HG02884 (cell line): ENCODE results near the gene SEC22B.
"Not testable (repeated sequence)": the region's sequence is repeated elsewhere in the genome, so short reads cannot be mapped to it uniquely, and the experiment has no call there.

Source experiments
- ATAC-seq: cut with Tn5 transposase; IDR thresholded peaks from one replicate; pipeline ENCODE4 v1.9.1; 2021; ENCODE audit warnings: mild to moderate bottlenecking, moderate library complexity; ENCODE audit not compliant: unreplicated experiment

The SEC22B gene

DNA sequence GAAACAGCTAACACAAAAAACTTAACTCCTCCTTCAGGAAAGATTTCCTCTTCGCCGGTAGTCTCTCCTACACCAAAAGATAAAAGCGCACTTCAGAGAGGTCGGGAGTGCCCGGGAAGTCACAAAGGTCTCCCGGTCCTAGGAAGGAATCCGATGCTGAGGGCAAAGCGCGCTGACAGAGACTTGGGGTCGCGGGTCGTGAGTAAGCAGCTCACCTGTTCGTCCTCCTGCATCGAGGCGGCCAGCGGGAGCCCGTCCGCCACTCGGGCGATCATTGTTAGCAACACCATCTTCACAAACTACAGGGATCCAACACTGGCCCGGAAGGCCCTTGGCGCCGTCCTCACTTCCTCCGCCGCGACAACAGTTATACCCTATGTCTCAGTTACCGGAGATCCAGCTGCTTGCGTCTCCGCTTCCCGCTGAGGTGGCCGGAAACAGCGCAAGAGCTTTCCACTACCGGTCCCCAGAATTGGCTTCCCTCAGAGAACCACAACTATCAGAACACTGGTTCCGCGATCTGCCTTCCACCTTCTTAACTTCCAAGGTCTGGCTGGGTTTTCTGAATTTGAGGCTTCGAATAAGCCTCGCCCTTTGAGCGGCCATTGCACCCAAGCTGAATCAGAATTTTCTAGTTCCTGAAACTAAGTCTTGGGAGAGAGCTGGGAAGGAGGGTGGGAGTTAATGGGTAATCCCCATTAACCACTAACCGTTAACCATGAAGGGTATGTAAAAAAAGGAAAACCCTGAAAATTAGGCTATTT lies at the start of gene SEC22B:
Gene SEC22B, minus strand, starts transcription at position 429 of the 764 bp plus-strand sequence. Its CDS starts 139 bp downstream, at position 290.
- ATAC-seq = peak; percentile 97

DNA sequence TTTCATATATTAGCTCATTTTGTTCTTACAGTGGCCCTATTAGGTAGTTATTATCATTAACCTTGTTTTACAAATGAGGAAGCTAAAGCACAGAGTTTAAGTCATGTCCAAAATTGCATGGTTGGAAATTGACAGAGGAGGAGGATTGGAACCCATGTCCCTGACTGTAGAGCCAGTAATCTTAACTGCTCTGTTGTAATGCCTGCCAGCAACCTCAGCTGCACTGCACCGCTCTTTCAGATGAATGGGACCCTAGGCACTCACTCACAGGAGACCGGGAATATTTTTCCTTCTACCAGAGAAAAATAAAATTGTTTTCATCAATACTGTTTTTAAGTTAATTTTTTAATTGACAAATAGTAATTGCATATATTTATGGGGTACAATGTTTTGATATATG lies 41.6 kb upstream of the SEC22B start:
- not testable (repeated sequence) for ATAC-seq

DNA sequence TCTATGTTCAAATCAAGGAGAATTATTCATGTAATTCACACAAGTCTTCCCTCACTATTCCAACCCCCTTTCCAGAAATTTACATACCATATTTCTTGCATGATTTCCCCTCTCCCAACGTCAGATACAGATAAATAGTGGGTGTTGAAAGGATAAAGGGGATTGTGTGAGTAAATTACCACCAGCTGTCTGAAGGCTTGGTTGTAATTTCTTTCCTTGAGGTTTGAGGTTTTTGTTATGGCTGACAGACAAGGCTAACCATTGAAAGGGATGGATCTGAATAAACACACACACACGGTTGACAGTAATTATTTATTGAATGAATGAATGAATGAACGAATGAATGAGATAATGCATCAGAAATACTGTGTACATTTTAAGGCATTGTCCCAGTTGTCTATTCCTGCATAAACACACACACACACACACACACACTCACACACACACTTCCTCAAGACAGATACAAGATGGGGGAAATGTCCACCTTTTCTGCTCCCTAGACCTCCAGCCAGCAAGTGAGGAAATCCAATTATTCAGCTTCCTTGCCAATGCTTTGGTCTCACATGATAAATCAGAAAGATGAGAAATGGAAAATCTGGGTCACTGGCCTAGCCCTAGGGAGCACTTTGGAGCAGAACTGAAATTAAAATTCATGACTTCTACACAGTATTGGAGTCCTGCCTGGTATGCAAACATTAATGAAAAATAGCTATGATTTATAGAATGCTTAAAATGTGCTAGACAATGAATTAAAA lies 41.0 kb upstream of the SEC22B start:
- ATAC-seq = not testable (repeated sequence)

DNA sequence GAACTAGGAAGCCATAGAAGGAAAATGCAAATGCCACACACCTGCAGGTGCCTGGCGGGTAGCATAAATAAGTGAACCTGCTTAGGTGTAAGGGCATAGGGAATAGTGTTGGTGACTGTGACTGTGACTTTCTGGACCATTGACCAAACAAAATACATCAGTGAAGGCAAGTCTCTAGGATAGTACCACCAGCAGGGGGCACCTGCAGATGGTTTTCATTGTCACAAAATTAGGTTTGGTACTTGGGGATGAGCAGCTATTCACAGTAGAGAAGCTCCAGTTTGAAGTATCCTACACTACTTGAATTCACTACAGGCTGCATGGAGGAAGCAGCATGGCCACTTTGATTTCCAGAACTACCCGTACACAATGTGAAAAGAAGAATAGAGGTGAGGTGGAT lies 37.3 kb upstream of the SEC22B start:
- ATAC-seq = not testable (repeated sequence)

DNA sequence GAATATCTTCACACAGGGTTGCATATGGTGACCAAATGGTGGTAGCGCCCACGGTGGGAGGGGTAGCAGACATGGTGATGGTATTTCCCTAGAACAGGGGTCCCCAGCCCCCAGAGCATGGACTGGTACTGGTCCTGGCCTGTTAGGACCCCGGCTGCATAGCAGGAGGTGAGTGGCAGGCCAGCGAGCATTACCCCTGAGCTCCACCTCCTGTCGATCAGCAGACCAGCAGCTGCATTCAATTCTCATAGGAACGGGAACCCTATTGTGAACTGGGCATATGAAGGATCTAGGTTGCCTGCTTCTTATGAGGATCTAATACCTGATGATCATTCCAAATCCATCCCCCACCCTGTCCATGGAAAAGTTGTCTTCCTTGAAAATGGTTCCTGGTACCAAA lies 34.4 kb upstream of the SEC22B start:
- ATAC-seq = not testable (repeated sequence)

DNA sequence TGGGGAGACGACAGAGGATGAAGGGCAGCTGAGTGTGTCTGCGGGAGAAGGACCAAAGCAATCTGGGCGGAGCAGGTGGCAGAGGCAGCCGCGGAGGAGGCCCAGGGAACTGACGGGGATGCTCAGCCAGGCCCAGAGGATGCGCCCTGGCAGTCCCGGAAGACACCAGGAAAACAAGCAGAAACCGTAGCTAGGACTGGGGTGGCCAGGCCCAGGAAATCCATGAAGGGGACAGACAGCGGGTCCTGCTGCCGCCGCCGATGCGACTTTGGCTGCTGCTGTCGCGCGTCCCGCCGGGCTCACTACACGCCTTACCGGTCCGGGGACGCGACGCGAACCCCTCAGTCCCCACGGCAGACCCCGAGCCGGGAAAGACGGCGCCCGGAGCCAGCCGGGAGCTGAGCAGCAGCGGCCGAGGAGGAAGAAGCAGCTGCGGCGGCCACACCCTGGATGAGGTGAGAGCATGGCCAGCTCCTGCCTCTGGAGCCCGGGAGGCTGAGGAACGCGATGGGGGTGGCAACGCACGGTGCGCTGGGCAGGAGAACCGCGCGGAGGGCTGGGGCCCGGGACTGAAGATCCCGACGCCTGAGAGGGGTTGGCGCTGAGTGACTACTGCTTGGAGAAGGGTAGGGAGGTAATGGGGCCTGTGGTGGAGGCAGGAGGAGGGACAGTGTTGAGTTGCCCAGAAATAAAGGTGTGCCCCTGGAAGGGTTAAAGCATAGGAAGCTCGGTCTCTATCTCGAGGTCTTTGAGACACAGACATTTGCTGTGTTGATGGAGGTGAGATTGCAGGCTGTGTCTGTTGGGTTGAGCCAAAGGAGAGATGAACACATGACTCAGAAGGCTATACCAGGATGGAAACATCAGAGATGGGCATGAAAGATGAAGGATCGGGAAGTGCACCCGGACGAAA lies 20.8 kb upstream of the SEC22B start:
- not testable (repeated sequence) for ATAC-seq

DNA sequence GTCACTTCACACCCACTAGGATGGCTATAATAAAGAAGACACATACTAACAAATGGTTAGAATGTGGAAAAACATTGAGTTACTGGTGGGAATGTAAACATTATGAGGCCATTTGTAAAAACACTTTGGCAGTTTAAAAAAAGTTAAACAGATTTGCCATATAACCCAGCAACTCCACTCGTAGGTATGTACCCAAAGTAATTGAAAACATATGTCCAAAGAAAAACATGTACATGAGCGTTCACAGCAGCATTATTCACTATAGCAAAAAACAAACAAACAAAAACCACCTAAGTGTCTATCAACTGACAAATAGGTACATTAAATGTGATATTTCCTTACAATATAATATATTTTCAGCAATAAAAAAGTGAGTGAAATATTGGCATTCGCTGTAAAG lies 12.3 kb upstream of the SEC22B start:
- ATAC-seq = not testable (repeated sequence)

DNA sequence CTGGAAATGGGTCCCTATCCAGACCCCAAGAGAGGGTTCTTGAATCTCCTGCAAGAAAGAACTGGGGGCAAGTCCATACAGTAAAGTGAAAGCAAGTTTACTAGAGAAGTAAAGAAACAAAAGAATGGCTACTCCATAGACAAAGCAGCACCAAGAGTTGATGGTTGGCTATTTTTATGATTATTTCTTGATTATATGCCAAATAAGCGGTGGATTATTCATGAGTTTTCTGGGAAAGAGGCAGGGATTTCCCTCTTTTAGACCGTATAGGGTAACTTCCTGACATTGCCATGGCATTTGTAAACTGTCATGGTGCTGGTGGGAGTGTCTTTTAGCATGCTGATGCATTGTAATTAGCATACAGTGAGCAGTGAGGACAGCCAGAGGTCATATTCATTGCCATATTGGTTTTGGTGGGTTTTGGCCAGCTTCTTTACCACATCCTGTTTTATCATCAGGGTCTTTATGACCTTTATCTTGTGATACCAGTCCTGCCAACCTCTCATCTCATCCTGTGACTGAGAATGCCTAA lies 5.9 kb upstream of the SEC22B start:
- not testable (repeated sequence) for ATAC-seq

DNA sequence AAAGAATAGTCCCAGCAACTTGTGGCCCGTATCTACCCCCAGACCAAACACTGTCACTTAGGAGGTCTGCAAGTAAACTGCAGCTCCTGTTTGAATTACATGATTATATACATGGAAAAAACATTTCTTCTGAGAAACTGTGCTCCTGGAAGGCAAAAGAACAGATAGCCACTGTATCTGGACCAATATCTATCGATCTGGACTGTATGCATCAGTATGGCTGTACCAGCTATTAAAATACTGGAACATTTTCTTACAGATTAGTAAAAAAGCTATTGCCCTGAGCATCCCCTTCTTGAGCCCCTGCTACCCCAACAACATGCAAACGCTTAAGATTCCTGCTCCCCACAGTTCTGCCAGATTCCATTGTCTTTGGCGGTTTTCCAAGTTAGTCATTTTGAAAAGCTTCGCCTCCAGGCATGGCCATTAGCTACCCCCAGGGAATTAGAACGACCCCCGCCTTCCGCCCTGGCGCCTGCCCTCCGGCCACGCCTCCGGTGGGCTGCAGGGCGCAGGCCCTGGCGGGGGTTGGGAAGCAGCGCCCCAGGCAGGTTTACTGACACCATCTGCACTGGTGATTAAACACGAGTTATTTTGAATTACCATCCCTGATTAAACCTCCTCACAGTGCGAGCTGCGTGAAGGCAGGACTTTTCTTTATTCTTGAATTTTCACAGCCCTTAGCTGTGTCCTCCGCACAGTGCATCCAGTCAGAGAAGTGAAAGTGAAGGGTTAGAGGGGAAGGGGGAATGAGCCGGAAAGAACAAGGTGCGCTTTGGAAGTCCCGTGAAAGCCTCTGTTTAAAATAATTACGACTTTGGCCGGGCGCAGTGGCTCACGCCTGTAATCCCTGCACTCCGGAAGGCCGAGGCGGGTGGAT lies 3.7 kb upstream of the SEC22B start:
- not testable (repeated sequence) for ATAC-seq

DNA sequence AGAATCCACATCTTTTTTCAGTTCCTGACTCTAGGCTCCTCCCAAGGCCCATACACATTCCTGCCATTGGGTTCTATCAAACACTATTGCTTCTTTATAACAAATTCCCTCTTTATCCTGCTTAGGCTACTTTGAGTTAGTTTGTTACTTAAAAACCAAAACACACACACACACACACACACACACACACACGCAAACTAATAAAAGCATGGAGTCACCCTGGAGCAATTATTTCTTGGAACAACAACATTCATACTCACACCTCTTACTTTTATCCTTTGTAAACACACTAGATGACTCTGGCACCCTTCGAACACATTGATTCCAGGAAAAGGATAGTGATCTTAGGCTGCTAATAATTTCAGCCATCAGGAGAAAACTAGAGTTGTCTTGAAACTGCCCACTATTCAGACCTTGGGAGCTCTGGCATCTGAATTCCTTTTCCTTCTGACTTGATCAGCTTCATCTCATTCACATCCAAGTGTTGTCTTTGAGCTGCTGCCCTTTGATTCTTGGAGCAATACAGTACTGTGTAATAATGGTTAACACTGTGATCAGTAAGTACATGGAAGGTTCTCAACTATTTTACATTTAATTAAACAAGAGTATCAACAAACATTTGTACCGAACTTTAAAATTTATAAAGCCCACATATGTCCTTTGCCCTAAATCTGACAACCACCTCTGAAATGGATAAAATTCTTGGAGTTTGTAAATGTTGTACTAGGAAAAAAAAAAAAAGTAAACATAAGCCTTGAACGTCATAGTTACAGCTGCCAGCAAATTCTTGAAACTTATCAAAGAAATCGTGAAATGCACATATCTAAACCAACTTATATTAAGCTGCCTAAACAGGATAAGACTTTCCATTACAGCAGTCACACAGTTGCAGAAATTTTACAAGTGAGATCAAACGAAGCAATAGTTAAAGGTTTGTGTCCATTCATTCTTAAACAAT lies 2.8 kb upstream of the SEC22B start:
- no peak for ATAC-seq

DNA sequence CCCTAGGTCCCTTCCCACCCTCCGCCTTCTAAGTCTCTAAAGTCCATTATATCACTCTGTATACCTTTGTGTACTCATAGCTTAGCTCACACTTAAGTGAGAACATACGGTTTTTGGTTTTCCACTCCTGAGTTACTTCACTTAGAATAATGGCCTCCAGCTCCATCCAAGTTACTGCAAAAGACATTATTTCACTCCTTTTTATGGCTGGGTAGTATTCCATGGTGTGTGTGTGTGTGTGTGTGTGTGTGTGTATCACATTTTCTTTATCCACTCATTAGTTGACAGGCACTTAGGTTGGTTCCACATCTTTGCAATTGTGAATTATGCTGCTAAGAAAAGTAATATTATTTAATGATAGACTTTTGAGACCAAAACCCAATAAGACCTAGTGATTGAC lies 1.7 kb upstream of the SEC22B start:
- not testable (repeated sequence) for ATAC-seq

DNA sequence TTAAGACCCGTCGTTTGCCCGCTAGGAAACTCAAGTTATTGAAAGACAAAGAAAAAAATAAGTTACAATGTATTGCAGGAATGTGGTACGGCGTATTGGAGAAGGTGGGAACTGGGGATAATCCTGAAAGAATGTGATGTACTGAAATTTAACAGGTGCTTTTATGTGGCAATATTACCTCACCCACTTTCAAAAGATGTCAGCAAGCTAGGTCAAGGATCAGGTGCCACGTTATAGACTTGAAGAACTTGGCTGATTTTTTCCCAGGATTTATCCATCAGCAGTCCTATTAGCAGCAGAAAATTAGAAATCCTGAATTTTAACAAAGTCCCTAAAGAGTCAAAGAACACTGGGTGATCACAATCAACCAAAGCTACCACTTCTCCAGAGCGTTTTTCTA lies 632 bp downstream of the SEC22B start:
- ATAC-seq = not testable (repeated sequence)

DNA sequence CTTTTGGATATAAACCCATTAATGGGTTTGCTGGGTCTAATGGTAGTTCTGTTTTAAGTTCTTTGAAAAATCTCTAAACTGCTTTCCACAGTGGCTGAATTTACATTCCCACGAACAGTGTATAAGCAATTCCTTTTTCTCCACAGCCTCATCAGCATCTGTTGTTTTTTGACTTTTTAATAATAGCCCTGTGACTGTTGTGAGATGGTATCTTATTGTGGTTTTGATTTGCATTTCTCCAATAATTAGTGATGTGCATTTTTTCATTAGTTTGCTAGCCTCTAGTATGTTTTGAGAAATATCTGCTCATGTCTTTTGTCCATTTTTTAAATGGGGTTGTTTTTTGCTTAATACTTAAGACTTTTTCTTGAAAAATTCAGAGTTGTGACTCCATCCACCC lies 11.6 kb downstream of the SEC22B start:
- not testable (repeated sequence) for ATAC-seq

DNA sequence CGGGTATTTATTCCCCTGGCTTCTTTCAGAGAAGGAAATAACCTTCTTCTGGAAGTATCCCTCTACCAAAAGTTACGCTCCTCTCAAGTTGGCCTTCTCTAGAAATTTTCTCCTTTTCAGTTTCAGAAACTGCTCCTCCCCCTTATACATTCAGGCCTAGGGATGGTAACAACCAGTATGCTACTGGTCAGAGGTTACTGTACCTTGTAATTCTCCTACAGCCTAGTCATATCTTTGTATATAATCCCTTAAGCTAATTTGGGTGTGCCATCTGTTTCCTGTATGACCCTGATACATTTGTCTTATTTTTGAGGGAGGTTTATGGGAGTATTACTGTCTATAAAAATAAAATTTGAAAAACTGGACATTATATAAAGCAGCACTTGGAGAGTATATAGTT lies 14.3 kb downstream of the SEC22B start:
- ATAC-seq = not testable (repeated sequence)

DNA sequence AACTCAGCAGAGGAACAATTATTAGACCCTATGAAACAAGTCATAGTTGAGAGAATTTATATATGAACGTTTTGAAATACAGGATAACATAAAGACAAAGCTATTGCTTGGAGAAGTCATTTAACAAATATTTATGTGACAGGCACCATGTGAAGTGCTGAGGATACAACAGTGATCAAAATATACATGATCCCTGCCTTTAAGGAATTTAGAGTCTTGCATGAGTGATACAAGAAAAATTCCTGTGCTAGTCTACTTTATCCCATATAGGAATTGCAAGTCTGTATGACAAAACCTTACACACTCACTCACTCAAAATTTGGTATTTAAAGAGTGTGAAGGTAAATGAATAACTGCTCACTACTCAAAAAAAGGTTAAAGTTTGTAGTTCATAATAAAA lies 17.8 kb downstream of the SEC22B start:
- ATAC-seq = not testable (repeated sequence)

DNA sequence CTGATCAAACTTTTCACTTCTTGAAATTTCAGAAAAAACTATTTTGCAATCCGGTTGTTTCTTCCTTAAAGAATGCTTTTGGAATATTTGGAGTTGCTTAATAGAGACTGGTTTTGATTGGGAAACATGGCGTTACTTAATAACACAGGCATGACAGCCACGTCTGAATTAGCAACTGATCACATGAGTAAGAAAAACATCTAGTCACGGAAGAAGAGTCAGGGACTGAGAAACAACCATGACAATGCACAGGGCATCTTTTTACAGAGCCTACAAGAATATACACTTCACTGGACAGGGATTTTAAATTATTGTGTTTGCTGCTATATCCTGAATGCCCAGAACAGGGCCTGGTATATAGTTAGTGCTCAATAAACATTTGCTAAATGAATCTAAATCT lies 18.2 kb downstream of the SEC22B start:
- not testable (repeated sequence) for ATAC-seq

DNA sequence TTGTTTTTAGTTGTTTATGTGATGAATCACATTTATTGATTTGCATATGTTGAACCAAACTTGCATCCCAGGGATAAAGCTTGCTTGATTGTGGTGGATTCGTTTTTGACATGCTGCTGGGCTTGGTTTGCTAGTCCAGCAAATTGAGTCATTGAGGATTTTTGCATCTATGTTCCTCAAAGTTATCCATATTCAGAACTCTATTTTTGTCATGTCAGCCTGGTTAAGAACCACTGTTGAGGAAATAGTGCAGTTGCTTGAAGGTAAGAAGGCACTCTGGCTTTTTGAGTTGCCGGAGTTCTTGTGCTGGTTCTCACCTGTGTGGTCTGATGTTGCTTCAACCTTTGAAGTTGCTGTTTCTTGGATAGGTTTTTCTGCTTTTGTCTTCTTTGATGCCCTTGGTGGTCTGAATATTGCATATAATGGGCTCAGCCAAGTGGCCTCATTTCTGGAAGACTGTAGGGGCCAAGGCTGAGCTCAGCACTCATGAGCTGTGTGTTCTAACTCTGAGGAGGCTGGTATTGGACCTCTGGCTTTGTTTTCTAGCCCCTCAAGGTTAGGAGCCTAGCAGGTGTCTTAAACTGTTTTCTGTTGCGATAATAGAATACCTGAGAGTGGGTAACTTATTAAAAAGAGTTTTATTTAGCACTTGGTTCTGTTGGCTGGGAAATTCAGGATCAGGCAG lies 26.0 kb downstream of the SEC22B start:
- ATAC-seq = not testable (repeated sequence)

DNA sequence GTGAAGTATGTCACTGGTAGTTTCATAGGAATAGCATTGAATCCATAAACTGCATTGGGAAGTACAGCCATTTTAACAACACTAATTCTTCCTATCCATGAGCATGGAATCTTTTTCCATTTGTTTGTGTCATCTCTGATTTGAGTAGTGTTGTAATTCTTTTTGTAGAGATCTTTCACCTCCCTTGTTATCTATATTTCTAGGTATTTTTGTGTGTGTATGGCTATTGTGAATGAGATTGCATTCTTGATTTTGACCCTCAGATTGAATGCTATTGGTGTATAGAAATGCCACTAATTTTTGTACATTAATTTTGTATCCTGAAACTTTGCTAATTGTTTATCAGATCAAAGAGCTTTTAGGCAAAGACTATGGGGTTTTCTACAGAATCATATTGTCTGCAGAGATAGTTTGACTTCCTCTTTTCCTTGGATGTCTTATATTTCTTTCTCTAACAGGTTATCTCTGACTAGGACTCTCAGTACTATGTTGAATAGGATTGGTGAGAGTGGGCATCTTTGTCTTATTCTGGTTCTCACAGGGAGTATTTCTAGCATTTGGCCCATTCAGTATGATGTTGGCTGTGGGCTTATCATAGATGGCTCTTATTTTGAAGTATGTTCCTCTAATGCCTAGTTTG lies 26.8 kb downstream of the SEC22B start:
- peak; percentile 38 for ATAC-seq
